BE2C (cell line): ENCODE data around the gene RPL11.

Experiments used
- DNase-seq: peaks from one replicate; pipeline ENCODE4 v3.0.0-alpha.2; 2020
- H3K27me3 ChIP-seq: fragments of 250-450 bp; sonication (Bioruptor Pico); 2 replicates; pipeline ENCODE4 v1.5.1; 2020; ENCODE audit warnings: mild to moderate bottlenecking
- H3K36me3 ChIP-seq: fragments of 250-450 bp; sonication (Bioruptor Pico); 2 replicates; pipeline ENCODE4 v1.5.1; 2020; ENCODE audit warnings: mild to moderate bottlenecking
- H3K4me1 ChIP-seq: fragments of 250-450 bp; sonication (Bioruptor Pico); 2 replicates; pipeline ENCODE4 v1.5.1; 2020
- H3K4me3 ChIP-seq: 2 replicates; pipeline ENCODE4 v1.5.1; 2011; ENCODE audit warnings: low read depth, low read length
- H3K9me3 ChIP-seq: fragments of 250-450 bp; sonication (Bioruptor Pico); 2 replicates; pipeline ENCODE4 v1.5.1; 2020
- CTCF ChIP-seq: IDR thresholded peaks from 2 replicates; pipeline ENCODE4 v1.5.1; 2012; ENCODE audit warnings: mild to moderate bottlenecking, low read depth, low read length

Gene RPL11

DNA sequence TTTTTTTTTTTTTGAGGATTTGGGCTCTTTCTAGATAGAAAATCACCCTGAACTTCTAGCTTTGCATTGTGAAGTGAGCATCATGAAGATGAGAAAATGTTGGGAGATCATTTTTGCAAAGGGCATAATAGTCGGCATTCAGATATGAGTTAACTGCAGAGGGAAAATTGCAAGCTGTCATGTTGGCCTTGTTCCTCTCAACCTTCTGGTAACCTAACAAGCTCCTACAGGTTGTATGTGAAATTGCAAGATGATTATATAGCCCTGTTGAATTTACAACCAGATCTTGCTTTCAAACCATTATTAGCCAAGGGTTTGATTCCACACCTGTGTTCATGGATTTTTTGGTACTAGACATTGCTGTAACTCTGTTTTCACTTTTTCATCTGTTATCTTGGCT is 53.9 kb downstream of the RPL11 start:
- DNase-seq, result no peak
- H3K4me1 ChIP-seq, result no peaks in the 10 kb centered on the region
- no peaks in the 10 kb centered on the region for H3K9me3 ChIP-seq
- peaks cover 14% of the 10 kb centered on the region for H3K36me3 ChIP-seq
- H3K27me3 ChIP-seq, result no peaks in the 10 kb centered on the region
- peak overlapping the region; percentile 67; the same call in 1 of the 2 replicates for H3K4me3 ChIP-seq
- peak; percentile 39 for TF ChIP-seq CTCF
